Measurements from ENCODE around the gene PAFAH1B1. TPM values are rescaled to one million over a fixed set of nuclear protein-coding genes. Genes with fewer than 3 reads are reported as not detected.

The PAFAH1B1 gene
- total and polyA plus RNA-seq, 10 of the 15 experiments (the other 5 are each of a cell fraction or from before 2014, with no cell fraction given) = 28.9 to 107 (median 49.1) TPM

- peaks cover 7% of the 10 kb centered on the region for H3K79me2 ChIP-seq (ENCODE audit: control insufficient read depth, insufficient read depth, low read length)
- no peaks in the 10 kb centered on the region for H3K9me3 ChIP-seq (replicated peaks; ENCODE audit: control insufficient read depth, insufficient read depth, low read length)
- H3K4me1 ChIP-seq (ENCODE audit: control insufficient read depth, insufficient read depth, low read length) = no peaks in the 10 kb centered on the region; the same call in none of the 2 replicates
- no peak overlapping the region for H3K27ac ChIP-seq (ENCODE audit: control insufficient read depth, insufficient read depth)
- SMC1A ChIA-PET (ENCODE audit: uncharacterized antibody, unreplicated experiment) = no interaction called here
- CTCF ChIA-PET = no interaction called here
- POLR2A ChIA-PET = no interaction called here
- no peaks in the 10 kb centered on the region for H4K20me1 ChIP-seq (ENCODE audit: control insufficient read depth, insufficient read depth)
- no peaks in the 10 kb centered on the region for H3K36me3 ChIP-seq (ENCODE audit: control insufficient read depth in 2 of 2, insufficient read depth in 2 of 2, low read length in 1 of 2)
- ATAC-seq (no peak), FAIRE-seq (no peak), DNase-seq (ENCODE audit: low read depth, low spot score) (no peak)
- TF ChIP-seq ELK1 (IDR thresholded peaks at IDR 0.05; ENCODE audit: low read depth, low read length) (no peak), SMARCA5 (IDR thresholded peaks at IDR 0.05) (no peak)
- no peaks in the 10 kb centered on the region; a peak in 1 of 4 replicates for H3K27me3 ChIP-seq (replicated peaks in 1 of 2; ENCODE audit: control insufficient read depth in 2 of 2, insufficient read depth in 2 of 2, low read length in 1 of 2)
- H3K9ac ChIP-seq (ENCODE audit: control insufficient read depth, insufficient read depth, low read length) = no peak overlapping the region
- RAD21 ChIA-PET (ENCODE audit: unreplicated experiment) = interaction anchor here (0.5 kb wide), 1 partner anchor 332 kb away, joined by 3 read pairs; no protein-coding TSS in a partner anchor
- in situ Hi-C loops (cut with MboI) = no loop called here
- intact Hi-C loops (cut with micrococcal nuclease; ENCODE audit: unreplicated experiment) = no loop called here
- BruUV-seq (replicated peaks) = no TSS peak
- WGBS (ENCODE audit: insufficient coverage, insufficient replicate concordance, low lambda C conversion rate, missing lambda C conversion rate) = 83% methylated on average over 5 of the region's 5 CpGs
- H2AFZ ChIP-seq (ENCODE audit: control insufficient read depth, low read depth, low read length) = no peak overlapping the region
- H3K4me2 ChIP-seq (ENCODE audit: control insufficient read depth, insufficient read depth) = no peak overlapping the region
- H3K4me3 ChIP-seq = no peak overlapping the region
These were observed 123.2 kb downstream of the PAFAH1B1 start for GRCh38 chr17:2716649-2717048.

GRCh38 chr17:2718150-2718938 lies 124.9 kb downstream of the PAFAH1B1 start:
- ATAC-seq (no peak), FAIRE-seq (no peak), DNase-seq (ENCODE audit: low read depth, low spot score) (no peak)
- Histone ChIP-seq H3K4me3 (no peak overlapping the region), H3K79me2 (ENCODE audit: control insufficient read depth, insufficient read depth, low read length) (no peaks in the 10 kb centered on the region), H3K36me3 (ENCODE audit: control insufficient read depth in 2 of 2, insufficient read depth in 2 of 2, low read length in 1 of 2) (no peaks in the 10 kb centered on the region), H3K4me2 (ENCODE audit: control insufficient read depth, insufficient read depth) (no peak overlapping the region), H3K9me3 (replicated peaks; ENCODE audit: control insufficient read depth, insufficient read depth, low read length) (no peaks in the 10 kb centered on the region), H2AFZ (ENCODE audit: control insufficient read depth, low read depth, low read length) (no peak overlapping the region), H3K27ac (ENCODE audit: control insufficient read depth, insufficient read depth) (no peak overlapping the region), H4K20me1 (ENCODE audit: control insufficient read depth, insufficient read depth) (no peaks in the 10 kb centered on the region), H3K9ac (ENCODE audit: control insufficient read depth, insufficient read depth, low read length) (no peak overlapping the region), H3K27me3 (replicated peaks in 1 of 2; ENCODE audit: control insufficient read depth in 2 of 2, insufficient read depth in 2 of 2, low read length in 1 of 2) (peaks cover 0 to 2% of the 10 kb centered on the region in 2 experiments; a peak in 3 of 4 replicates), H3K4me1 (ENCODE audit: control insufficient read depth, insufficient read depth, low read length) (no peaks in the 10 kb centered on the region; the same call in none of the 2 replicates)
- POLR2A ChIA-PET = no interaction called here
- SMC1A ChIA-PET (ENCODE audit: uncharacterized antibody, unreplicated experiment) = no interaction called here
- BruUV-seq (replicated peaks) = no TSS peak
- in situ Hi-C loops (cut with MboI) = no loop called here
- intact Hi-C loops (cut with micrococcal nuclease; ENCODE audit: unreplicated experiment) = no loop called here
- RAD21 ChIA-PET (ENCODE audit: unreplicated experiment) = no interaction called here
- WGBS (ENCODE audit: insufficient coverage, insufficient replicate concordance, low lambda C conversion rate, missing lambda C conversion rate) = 55% methylated on average over 13 of the region's 13 CpGs
- CTCF ChIA-PET = no interaction called here
- no peak for TF ChIP-seq E4F1 (IDR thresholded peaks at IDR 0.05; ENCODE audit: borderline replicate concordance, partially characterized antibody)
- no peak for TF ChIP-seq NFXL1 (IDR thresholded peaks at IDR 0.05; ENCODE audit: borderline replicate concordance)
- no peak for TF ChIP-seq TCF12 (IDR thresholded peaks at IDR 0.05; ENCODE audit: low read depth, low read length)
- no peak for TF ChIP-seq NR2C2 (IDR thresholded peaks at IDR 0.05; ENCODE audit: borderline replicate concordance, control insufficient read depth, insufficient read length, low read depth)
- no peak for TF ChIP-seq RELB (IDR thresholded peaks at IDR 0.05; ENCODE audit: low read depth)
- no peak for TF ChIP-seq IRF5 (IDR thresholded peaks at IDR 0.05; ENCODE audit: borderline replicate concordance)
- TF ChIP-seq SPI1 (IDR thresholded peaks at IDR 0.05; ENCODE audit: borderline replicate concordance, insufficient read depth, low read depth, low read length) = no peak
